A673 (cell line): ENCODE measurements around the gene ZNF37A. TPM values are rescaled to one million over a fixed set of nuclear protein-coding genes. Genes with fewer than 3 reads are reported as not detected.
"Not testable (repeated sequence)": the region's sequence is repeated elsewhere in the genome, so short reads cannot be mapped to it uniquely, and the experiment has no call there.

Experiments
- BruUV-seq: library from RNA; stranded (reverse); fragments of 400-500 nt; replicated peaks from 2 replicates; lab custom pipeline; 2021; lab: Mats Ljungman, UMichigan
- CTCF ChIA-PET: fragments of 300-600 bp; sonication (Branson Sonifier 250); formaldehyde crosslinking; loops from one replicate; lab custom pipeline; 2022; ENCODE audit warnings: antibody characterized with exemption; lab: Charles Lee
- POLR2A ChIA-PET: fragments of 300-600 bp; sonication (Branson Sonifier 250); formaldehyde crosslinking; loops from one replicate; lab custom pipeline; 2022; ENCODE audit warnings: antibody characterized with exemption; ENCODE audit not compliant: low non-redundant PET; lab: Charles Lee
- DNase-seq: peaks from one replicate; pipeline ENCODE4 v3.0.0-alpha.2; 2015; ENCODE audit warnings: low spot score
- H3K27ac ChIP-seq: fragments of 200-600 bp; sonication (generic); 2 replicates; pipeline ENCODE4 v1.5.1; 2016; ENCODE audit warnings: mixed run types, low read depth, mild to moderate bottlenecking, mixed read lengths, antibody characterized with exemption, low read length; ENCODE audit not compliant: poor library complexity, severe bottlenecking
- H3K27me3 ChIP-seq: fragments of 200-600 bp; sonication (generic); replicated peaks from 2 replicates; pipeline ENCODE4 v1.6.1; 2017; ENCODE audit warnings: mixed run types, low read depth, mild to moderate bottlenecking, mixed read lengths, antibody characterized with exemption, low read length; ENCODE audit not compliant: insufficient read depth, poor library complexity
- H3K36me3 ChIP-seq: fragments of 200-600 bp; sonication (generic); 2 replicates; pipeline ENCODE4 v1.6.1; 2016; ENCODE audit warnings: mixed run types, mild to moderate bottlenecking, mixed read lengths, antibody characterized with exemption, low read length; ENCODE audit not compliant: insufficient read depth, poor library complexity, severe bottlenecking
- H3K4me1 ChIP-seq: fragments of 200-600 bp; sonication (generic); 2 replicates; pipeline ENCODE4 v1.6.1; 2017; ENCODE audit warnings: mixed run types, mild to moderate bottlenecking, mixed read lengths, antibody characterized with exemption, low read length; ENCODE audit not compliant: insufficient read depth, poor library complexity, severe bottlenecking
- H3K4me3 ChIP-seq: fragments of 200-600 bp; sonication (generic); 2 replicates; pipeline ENCODE4 v1.5.1; 2016; ENCODE audit warnings: low read depth, mixed run types, mild to moderate bottlenecking, mixed read lengths, low read length; ENCODE audit not compliant: poor library complexity, severe bottlenecking
- H3K9me3 ChIP-seq: fragments of 200-600 bp; sonication (generic); 2 replicates; pipeline ENCODE4 v1.6.1; 2016; ENCODE audit warnings: mixed run types, low read depth, mild to moderate bottlenecking, mixed read lengths, antibody characterized with exemption, low read length; ENCODE audit not compliant: poor library complexity, severe bottlenecking
- EZH2 ChIP-seq: fragments of 200-600 bp; sonication (generic); IDR thresholded peaks from 2 replicates; pipeline ENCODE4 v1.6.1; 2017; ENCODE audit warnings: borderline replicate concordance, low read depth, mild to moderate bottlenecking, mixed read lengths, antibody characterized with exemption, low read length; ENCODE audit not compliant: poor library complexity, severe bottlenecking
- intact Hi-C: fragments of 100-400 bp; cut with micrococcal nuclease; formaldehyde crosslinking; loops from one replicate; pipeline ENCODE4 v1.10.0; 2022; ENCODE audit not compliant: unreplicated experiment
- total RNA-seq: library from RNA; stranded (reverse); gene quantifications from 2 replicates; pipeline ENCODE4 v1.2.3, GENCODE V29; 2021
- TF ChIP-seq, protein P1 (sequence below): fragments of 300-800, 200-600 bp; sonication (generic); conservative IDR thresholded peaks from 2 replicates; pipeline ENCODE4 v1.5.1; 2017; ENCODE audit warnings: low read depth, mild to moderate bottlenecking, antibody characterized with exemption, low read length, moderate library complexity, mixed read lengths

Gene ZNF37A
- total RNA-seq, 1 experiment from 2014 or later = 19.0 TPM

GRCh38 chr10:38050212-38050611 is 43.9 kb upstream of the ZNF37A start:
- Histone ChIP-seq H3K27me3 (no peaks in the 10 kb centered on the region), H3K27ac (peak overlapping the region; percentile 72), H3K9me3 (peaks cover 23% of the 10 kb centered on the region), H3K36me3 (peaks cover 20% of the 10 kb centered on the region), H3K4me1 (no peaks in the 10 kb centered on the region), H3K4me3 (no peak overlapping the region)
- intact Hi-C loops = no loop called here
- TF ChIP-seq, protein P1, sequence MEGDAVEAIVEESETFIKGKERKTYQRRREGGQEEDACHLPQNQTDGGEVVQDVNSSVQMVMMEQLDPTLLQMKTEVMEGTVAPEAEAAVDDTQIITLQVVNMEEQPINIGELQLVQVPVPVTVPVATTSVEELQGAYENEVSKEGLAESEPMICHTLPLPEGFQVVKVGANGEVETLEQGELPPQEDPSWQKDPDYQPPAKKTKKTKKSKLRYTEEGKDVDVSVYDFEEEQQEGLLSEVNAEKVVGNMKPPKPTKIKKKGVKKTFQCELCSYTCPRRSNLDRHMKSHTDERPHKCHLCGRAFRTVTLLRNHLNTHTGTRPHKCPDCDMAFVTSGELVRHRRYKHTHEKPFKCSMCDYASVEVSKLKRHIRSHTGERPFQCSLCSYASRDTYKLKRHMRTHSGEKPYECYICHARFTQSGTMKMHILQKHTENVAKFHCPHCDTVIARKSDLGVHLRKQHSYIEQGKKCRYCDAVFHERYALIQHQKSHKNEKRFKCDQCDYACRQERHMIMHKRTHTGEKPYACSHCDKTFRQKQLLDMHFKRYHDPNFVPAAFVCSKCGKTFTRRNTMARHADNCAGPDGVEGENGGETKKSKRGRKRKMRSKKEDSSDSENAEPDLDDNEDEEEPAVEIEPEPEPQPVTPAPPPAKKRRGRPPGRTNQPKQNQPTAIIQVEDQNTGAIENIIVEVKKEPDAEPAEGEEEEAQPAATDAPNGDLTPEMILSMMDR = no peak
- no peak for TF ChIP-seq EZH2
- BruUV-seq = no TSS peak
- ChIA-PET CTCF (no interaction called here), POLR2A (no interaction called here)
- peak; percentile 12 for DNase-seq

- Histone ChIP-seq H3K9me3 (peaks cover 51% of the 10 kb centered on the region), H3K4me3 (no peak overlapping the region), H3K27me3 (no peaks in the 10 kb centered on the region), H3K27ac (no peak overlapping the region), H3K36me3 (peaks cover 37% of the 10 kb centered on the region), H3K4me1 (no peaks in the 10 kb centered on the region)
- ChIA-PET CTCF (no interaction called here), POLR2A (no interaction called here)
- TF ChIP-seq, protein P1 = no peak
- no peak for TF ChIP-seq EZH2
- intact Hi-C loops = no loop called here
- DNase-seq = no peak
- no TSS peak for BruUV-seq
Measured at GRCh38 chr10:38054361-38054797, 39.8 kb upstream of the ZNF37A start.

DNA sequence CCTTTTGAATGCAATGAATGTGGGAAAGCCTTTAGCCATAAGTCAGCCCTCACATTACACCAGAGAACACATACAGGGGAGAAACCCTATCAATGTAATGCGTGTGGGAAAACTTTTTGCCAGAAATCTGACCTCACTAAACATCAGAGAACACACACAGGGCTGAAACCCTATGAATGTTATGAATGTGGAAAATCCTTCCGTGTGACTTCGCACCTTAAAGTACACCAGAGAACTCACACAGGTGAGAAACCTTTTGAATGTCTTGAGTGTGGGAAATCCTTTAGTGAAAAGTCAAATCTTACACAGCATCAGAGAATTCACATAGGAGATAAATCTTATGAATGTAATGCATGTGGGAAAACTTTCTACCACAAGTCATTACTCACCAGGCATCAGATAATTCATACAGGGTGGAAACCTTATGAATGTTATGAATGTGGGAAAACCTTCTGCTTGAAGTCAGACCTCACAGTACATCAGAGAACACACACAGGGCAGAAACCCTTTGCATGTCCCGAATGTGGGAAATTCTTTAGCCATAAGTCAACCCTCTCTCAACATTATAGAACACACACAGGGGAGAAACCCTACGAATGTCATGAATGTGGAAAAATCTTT is 38.8 kb upstream of the ZNF37A start:
- H3K9me3 ChIP-seq = peaks cover 51% of the 10 kb centered on the region
- H3K27ac ChIP-seq, H3K4me3 ChIP-seq, BruUV-seq, POLR2A ChIA-PET, intact Hi-C loops, CTCF ChIA-PET, DNase-seq, H3K4me1 ChIP-seq, H3K27me3 ChIP-seq: not testable (repeated sequence)
- peaks cover 37% of the 10 kb centered on the region for H3K36me3 ChIP-seq

GRCh38 chr10:38069663-38070062 is 24.5 kb upstream of the ZNF37A start:
- POLR2A ChIA-PET, intact Hi-C loops, CTCF ChIA-PET: not testable (repeated sequence)

More at GRCh38 chr10:38069663-38070062, 24.5 kb upstream of the ZNF37A start:
- not testable (repeated sequence) for H3K27ac ChIP-seq, H3K36me3 ChIP-seq, BruUV-seq, H3K4me3 ChIP-seq, H3K27me3 ChIP-seq, DNase-seq, H3K9me3 ChIP-seq, H3K4me1 ChIP-seq
